Muscle layer of duodenum (tissue), 2 donors: ENCODE data around the gene CCDC102B.
"Not testable (repeated sequence)": the region's sequence is repeated elsewhere in the genome, so short reads cannot be mapped to it uniquely, and the experiment has no call there.

ENCODE experiments used
- H3K27ac ChIP-seq: one replicate; pipeline ENCODE4 v1.7.0; 2013; ENCODE audit warnings: mild to moderate bottlenecking, low read length
- H3K27me3 ChIP-seq: one replicate; pipeline ENCODE4 v1.7.0; 2013; ENCODE audit warnings: low read depth, mild to moderate bottlenecking, control low read depth, low read length
- H3K36me3 ChIP-seq, 2 donors: one replicate each; pipeline ENCODE4 v1.7.0; 2013; ENCODE audit warnings: low read length in 2 of 2, control low read depth in 1 of 2, mild to moderate bottlenecking in 1 of 2; ENCODE audit not compliant: insufficient read depth in 2 of 2, control insufficient read depth in 1 of 2
- H3K4me1 ChIP-seq, 2 donors: one replicate each; pipeline ENCODE4 v1.7.0; 2013; ENCODE audit warnings: low read length in 2 of 2, mild to moderate bottlenecking in 2 of 2, control low read depth in 1 of 2, moderate library complexity in 1 of 2; ENCODE audit not compliant: insufficient read depth in 2 of 2, control insufficient read depth in 1 of 2
- H3K4me3 ChIP-seq, 2 donors: one replicate each; pipeline ENCODE4 v1.7.0; 2013; ENCODE audit warnings: low read length in 2 of 2, low read depth in 1 of 2, mild to moderate bottlenecking in 1 of 2
- H3K9me3 ChIP-seq, 2 donors: one replicate each; pipeline ENCODE4 v1.7.0; 2013; ENCODE audit warnings: low read length in 2 of 2, control low read depth in 1 of 2, mild to moderate bottlenecking in 1 of 2; ENCODE audit not compliant: control insufficient read depth in 1 of 2
- donor health status: healthy.

Gene CCDC102B

GRCh38 chr18:68783506-68783905 is 14.4 kb upstream of the CCDC102B start:
- H3K27ac ChIP-seq: no peak overlapping the region
- H3K9me3 ChIP-seq: no peaks in the 10 kb centered on the region
- H3K4me1 ChIP-seq: no peaks in the 10 kb centered on the region
- H3K4me3 ChIP-seq: no peak overlapping the region
- H3K36me3 ChIP-seq: no peaks in the 10 kb centered on the region
- no peaks in the 10 kb centered on the region for H3K27me3 ChIP-seq

- no peak overlapping the region for H3K4me3 ChIP-seq
- H3K36me3 ChIP-seq: no peaks in the 10 kb centered on the region
- H3K27ac ChIP-seq: no peak overlapping the region
- H3K4me1 ChIP-seq: no peaks in the 10 kb centered on the region
- no peaks in the 10 kb centered on the region for H3K9me3 ChIP-seq
- H3K27me3 ChIP-seq: no peaks in the 10 kb centered on the region
These were observed 13.8 kb upstream of the CCDC102B start for GRCh38 chr18:68784071-68784470.

- not testable (repeated sequence) for H3K4me3 ChIP-seq, H3K27ac ChIP-seq, H3K27me3 ChIP-seq, H3K36me3 ChIP-seq, H3K4me1 ChIP-seq, H3K9me3 ChIP-seq
These were observed 7.6 kb upstream of the CCDC102B start for GRCh38 chr18:68790290-68790689.

GRCh38 chr18:68791801-68792200 is 6.1 kb upstream of the CCDC102B start:
- Histone ChIP-seq H3K36me3 (no peaks in the 10 kb centered on the region), H3K27me3 (no peaks in the 10 kb centered on the region), H3K4me3 (no peak overlapping the region), H3K27ac (no peak overlapping the region), H3K9me3 (no peaks in the 10 kb centered on the region), H3K4me1 (no peaks in the 10 kb centered on the region)

- H3K27me3 ChIP-seq: no peaks in the 10 kb centered on the region
- no peaks in the 10 kb centered on the region for H3K36me3 ChIP-seq
- H3K4me1 ChIP-seq: no peaks in the 10 kb centered on the region
- H3K4me3 ChIP-seq: no peak overlapping the region
- H3K9me3 ChIP-seq: no peaks in the 10 kb centered on the region
- H3K27ac ChIP-seq: no peak overlapping the region
These were observed 3.9 kb upstream of the CCDC102B start for GRCh38 chr18:68793951-68794350.

GRCh38 chr18:68796936-68797690 is 767 bp upstream of the CCDC102B start:
- no peaks in the 10 kb centered on the region for H3K27me3 ChIP-seq
- H3K9me3 ChIP-seq: no peaks in the 10 kb centered on the region
- H3K4me3 ChIP-seq: no peak overlapping the region
- no peak overlapping the region for H3K27ac ChIP-seq
- H3K36me3 ChIP-seq: no peaks in the 10 kb centered on the region
- H3K4me1 ChIP-seq: no peaks in the 10 kb centered on the region

GRCh38 chr18:68800075-68800474 is 2.2 kb downstream of the CCDC102B start:
- Histone ChIP-seq H3K27me3 (no peaks in the 10 kb centered on the region), H3K36me3 (no peaks in the 10 kb centered on the region), H3K4me1 (no peaks in the 10 kb centered on the region), H3K27ac (no peak overlapping the region), H3K4me3 (no peak overlapping the region), H3K9me3 (no peaks in the 10 kb centered on the region)

GRCh38 chr18:68803356-68803755 is 5.5 kb downstream of the CCDC102B start:
- H3K4me1 ChIP-seq: no peaks in the 10 kb centered on the region
- H3K9me3 ChIP-seq: no peaks in the 10 kb centered on the region
- H3K27me3 ChIP-seq: no peaks in the 10 kb centered on the region
- no peak overlapping the region for H3K27ac ChIP-seq
- H3K36me3 ChIP-seq: no peaks in the 10 kb centered on the region
- no peak overlapping the region for H3K4me3 ChIP-seq

GRCh38 chr18:68817584-68817983 is 19.7 kb downstream of the CCDC102B start:
- no peak overlapping the region for H3K27ac ChIP-seq
- no peak overlapping the region for H3K4me3 ChIP-seq
- H3K9me3 ChIP-seq: no peaks in the 10 kb centered on the region
- H3K4me1 ChIP-seq: no peaks in the 10 kb centered on the region
- H3K36me3 ChIP-seq: no peaks in the 10 kb centered on the region
- no peaks in the 10 kb centered on the region for H3K27me3 ChIP-seq

- no peaks in the 10 kb centered on the region for H3K27me3 ChIP-seq
- no peaks in the 10 kb centered on the region for H3K4me1 ChIP-seq
- no peaks in the 10 kb centered on the region for H3K36me3 ChIP-seq
- H3K27ac ChIP-seq: no peak overlapping the region
- no peak overlapping the region for H3K4me3 ChIP-seq
- no peaks in the 10 kb centered on the region for H3K9me3 ChIP-seq
These were observed 20.7 kb downstream of the CCDC102B start for GRCh38 chr18:68818584-68818983.

GRCh38 chr18:68822926-68823325 is 25.0 kb downstream of the CCDC102B start:
- Histone ChIP-seq H3K4me3 (no peak overlapping the region), H3K9me3 (no peaks in the 10 kb centered on the region), H3K4me1 (no peaks in the 10 kb centered on the region)

GRCh38 chr18:68826121-68826520 is 28.2 kb downstream of the CCDC102B start:
- Histone ChIP-seq H3K9me3 (no peaks in the 10 kb centered on the region), H3K27ac (no peak overlapping the region), H3K36me3 (no peaks in the 10 kb centered on the region), H3K4me1 (peaks cover 0 to 4% of the 10 kb centered on the region in 2 donors), H3K27me3 (no peaks in the 10 kb centered on the region), H3K4me3 (no peak overlapping the region)

More at GRCh38 chr18:68822926-68823325, 25.0 kb downstream of the CCDC102B start:
- Histone ChIP-seq H3K27ac (no peak overlapping the region), H3K27me3 (no peaks in the 10 kb centered on the region), H3K36me3 (no peaks in the 10 kb centered on the region)
